Measurements from ENCODE around the gene POLR2L. TPM values are rescaled to one million over a fixed set of nuclear protein-coding genes. Genes with fewer than 3 reads are reported as not detected.

The POLR2L gene
- total RNA-seq, 4 donors from 2014 or later = 71.4 to 189 (median 92.3) TPM

DNA sequence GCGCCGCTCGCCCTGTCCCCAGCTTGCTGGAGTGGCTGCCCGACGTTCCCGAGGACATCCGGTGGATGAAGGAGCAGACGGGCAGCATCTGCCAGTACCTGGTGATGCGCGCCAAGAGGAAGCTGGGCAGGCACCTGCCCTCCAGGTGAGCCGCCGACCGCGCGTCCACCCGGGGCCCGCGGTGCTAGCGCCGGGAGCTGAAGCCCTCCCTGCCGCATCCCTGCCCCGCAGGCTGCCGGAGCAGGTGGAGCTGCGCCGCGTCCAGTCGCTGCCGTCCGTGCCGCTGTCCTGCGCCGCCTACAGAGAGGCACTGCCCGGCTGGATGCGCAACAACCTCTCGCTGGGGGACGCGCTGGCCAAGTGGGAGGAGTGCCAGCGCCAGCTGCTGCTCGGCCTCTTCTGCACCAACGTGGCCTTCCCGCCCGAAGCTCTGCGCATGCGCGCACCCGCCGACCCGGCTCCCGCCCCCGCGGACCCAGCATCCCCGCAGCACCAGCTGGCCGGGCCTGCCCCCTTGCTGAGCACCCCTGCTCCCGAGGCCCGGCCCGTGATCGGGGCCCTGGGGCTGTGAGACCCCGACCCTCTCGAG, 17.9 kb downstream of the POLR2L start:
- WGBS = 96% methylated on average over 5 of the region's 59 CpGs
- DNase-seq (ENCODE audit: extremely low spot score) = no peak
- H3K4me1 ChIP-seq = peaks cover 61 to 63% (median 61%) of the 10 kb centered on the region in 4 donors
- TF ChIP-seq POLR2A (IDR thresholded peaks at IDR 0.05; ENCODE audit: low read depth) (no peak), POLR2AphosphoS5 (IDR thresholded peaks at IDR 0.05) (no peak), EP300 (IDR thresholded peaks at IDR 0.05) (no peak)
- TF ChIP-seq, protein P1, sequence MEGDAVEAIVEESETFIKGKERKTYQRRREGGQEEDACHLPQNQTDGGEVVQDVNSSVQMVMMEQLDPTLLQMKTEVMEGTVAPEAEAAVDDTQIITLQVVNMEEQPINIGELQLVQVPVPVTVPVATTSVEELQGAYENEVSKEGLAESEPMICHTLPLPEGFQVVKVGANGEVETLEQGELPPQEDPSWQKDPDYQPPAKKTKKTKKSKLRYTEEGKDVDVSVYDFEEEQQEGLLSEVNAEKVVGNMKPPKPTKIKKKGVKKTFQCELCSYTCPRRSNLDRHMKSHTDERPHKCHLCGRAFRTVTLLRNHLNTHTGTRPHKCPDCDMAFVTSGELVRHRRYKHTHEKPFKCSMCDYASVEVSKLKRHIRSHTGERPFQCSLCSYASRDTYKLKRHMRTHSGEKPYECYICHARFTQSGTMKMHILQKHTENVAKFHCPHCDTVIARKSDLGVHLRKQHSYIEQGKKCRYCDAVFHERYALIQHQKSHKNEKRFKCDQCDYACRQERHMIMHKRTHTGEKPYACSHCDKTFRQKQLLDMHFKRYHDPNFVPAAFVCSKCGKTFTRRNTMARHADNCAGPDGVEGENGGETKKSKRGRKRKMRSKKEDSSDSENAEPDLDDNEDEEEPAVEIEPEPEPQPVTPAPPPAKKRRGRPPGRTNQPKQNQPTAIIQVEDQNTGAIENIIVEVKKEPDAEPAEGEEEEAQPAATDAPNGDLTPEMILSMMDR (IDR thresholded peaks at IDR 0.05) = no peak
- peaks cover 31 to 46% (median 45%) of the 10 kb centered on the region in 4 donors for H3K36me3 ChIP-seq
- intact Hi-C loops (cut with DNase I) = no loop called here
- H3K27ac ChIP-seq (replicated peaks in 1 of 4) = no peak overlapping the region
- H3K27me3 ChIP-seq = peaks cover 0 to 59% (median 45%) of the 10 kb centered on the region in 4 donors
- no peaks in the 10 kb centered on the region for H3K9me3 ChIP-seq
- no peak overlapping the region for H3K4me3 ChIP-seq

GRCh38 chr11:823441-824291, 18.7 kb downstream of the POLR2L start:
- DNase-seq (ENCODE audit: extremely low spot score) = no peak
- 86% methylated on average over 32 of the region's 53 CpGs for WGBS
- Histone ChIP-seq H3K4me3 (no peak overlapping the region), H3K36me3 (peaks cover 31 to 46% (median 45%) of the 10 kb centered on the region in 4 donors), H3K27ac (replicated peaks in 1 of 4) (no peak overlapping the region), H3K27me3 (peaks cover 0 to 52% (median 38%) of the 10 kb centered on the region in 4 donors), H3K4me1 (peaks cover 57 to 61% (median 59%) of the 10 kb centered on the region in 4 donors), H3K9me3 (no peaks in the 10 kb centered on the region)
- no peak for TF ChIP-seq POLR2A (IDR thresholded peaks at IDR 0.05; ENCODE audit: low read depth)
- TF ChIP-seq EP300 (IDR thresholded peaks at IDR 0.05) = no peak
- TF ChIP-seq, protein P1 (IDR thresholded peaks at IDR 0.05) = no peak
- TF ChIP-seq POLR2AphosphoS5 (IDR thresholded peaks at IDR 0.05) = no peak
- intact Hi-C loops (cut with DNase I) = no loop called here

GRCh38 chr11:821512-822371, 20.6 kb downstream of the POLR2L start:
- peaks cover 43 to 46% (median 45%) of the 10 kb centered on the region in 4 donors for H3K4me1 ChIP-seq
- no peaks in the 10 kb centered on the region for H3K9me3 ChIP-seq
- H3K4me3 ChIP-seq = peak overlapping the region; percentile 68 to 89 (median 74)
- WGBS = 60% methylated on average over 11 of the region's 22 CpGs
- peaks cover 0 to 32% (median 19%) of the 10 kb centered on the region in 4 donors for H3K27me3 ChIP-seq
- intact Hi-C loops (cut with DNase I) = no loop called here
- H3K36me3 ChIP-seq = peaks cover 31 to 46% (median 45%) of the 10 kb centered on the region in 4 donors
- no peak for DNase-seq (ENCODE audit: extremely low spot score)
- TF ChIP-seq POLR2AphosphoS5 (IDR thresholded peaks at IDR 0.05) = no peak
- TF ChIP-seq, protein P1 (IDR thresholded peaks at IDR 0.05) = no peak
- no peak for TF ChIP-seq EP300 (IDR thresholded peaks at IDR 0.05)
- no peak for TF ChIP-seq POLR2A (IDR thresholded peaks at IDR 0.05; ENCODE audit: low read depth)
- peak overlapping the region; percentile 90 to 98 (median 92) for H3K27ac ChIP-seq (replicated peaks in 1 of 4)

GRCh38 chr11:820655-821511, 21.4 kb downstream of the POLR2L start:
- Histone ChIP-seq H3K36me3 (peaks cover 31 to 46% (median 43%) of the 10 kb centered on the region in 4 donors), H3K27ac (replicated peaks in 1 of 4) (peak overlapping the region; percentile 90 to 98 (median 92)), H3K4me3 (peak overlapping the region; percentile 68 to 89 (median 74)), H3K9me3 (no peaks in the 10 kb centered on the region), H3K4me1 (peaks cover 34 to 39% (median 36%) of the 10 kb centered on the region in 4 donors), H3K27me3 (peaks cover 0 to 24% (median 11%) of the 10 kb centered on the region in 4 donors)
- no peak for DNase-seq (ENCODE audit: extremely low spot score)
- WGBS = 43% methylated on average over 7 of the region's 11 CpGs
- intact Hi-C loops (cut with DNase I) = no loop called here
- TF ChIP-seq EP300 (IDR thresholded peaks at IDR 0.05) (no peak), POLR2AphosphoS5 (IDR thresholded peaks at IDR 0.05) (peak; percentile 60 to 74), POLR2A (IDR thresholded peaks at IDR 0.05; ENCODE audit: low read depth) (no peak)
- TF ChIP-seq, protein P1 (IDR thresholded peaks at IDR 0.05) = no peak
